GM19035 (cell line): ENCODE results near the gene CD48.

Experiments
- ATAC-seq: cut with Tn5 transposase; IDR thresholded peaks from one replicate; pipeline ENCODE4 v1.9.1; 2021; ENCODE audit not compliant: unreplicated experiment

The CD48 gene

DNA sequence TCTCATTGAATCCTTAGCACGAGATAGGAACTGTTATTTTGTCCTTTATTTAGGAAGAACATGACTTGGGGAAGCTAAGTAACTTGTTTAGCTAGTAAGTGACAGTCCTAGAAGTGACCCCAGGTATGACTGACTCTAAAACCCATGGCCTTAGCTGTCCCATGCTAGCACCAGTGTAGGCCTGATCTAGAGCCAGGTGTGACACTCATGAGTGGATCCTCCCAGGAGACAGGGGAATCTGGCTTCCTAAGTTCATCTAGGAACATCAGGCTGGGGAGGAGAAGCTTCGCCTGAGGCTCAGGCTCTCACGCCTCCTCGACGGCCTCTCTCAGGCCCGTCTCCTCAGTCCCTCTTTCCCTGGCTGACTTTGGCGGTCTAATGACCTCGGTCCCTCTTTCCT, 31.2 kb downstream of the CD48 start:
- ATAC-seq: no peak

DNA sequence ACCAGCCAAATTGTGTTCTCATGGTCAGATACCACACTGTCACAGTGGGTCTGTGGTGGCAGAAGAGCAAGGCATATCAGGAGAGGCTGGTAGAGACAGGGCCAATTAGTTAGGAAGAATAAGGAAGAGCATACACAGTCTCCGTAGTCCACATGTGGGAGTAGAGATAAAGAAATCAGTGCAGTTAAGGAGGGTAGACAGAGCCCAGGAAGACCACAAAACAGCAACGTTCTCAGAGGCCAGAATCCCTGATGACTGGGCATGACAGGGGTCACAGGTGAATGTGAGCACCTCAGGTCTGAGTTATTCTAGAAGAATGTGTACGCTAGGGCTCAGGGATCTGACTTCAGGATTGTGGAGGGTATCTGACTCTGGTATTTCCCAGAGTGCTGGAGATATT, 31.7 kb downstream of the CD48 start:
- no peak for ATAC-seq

DNA sequence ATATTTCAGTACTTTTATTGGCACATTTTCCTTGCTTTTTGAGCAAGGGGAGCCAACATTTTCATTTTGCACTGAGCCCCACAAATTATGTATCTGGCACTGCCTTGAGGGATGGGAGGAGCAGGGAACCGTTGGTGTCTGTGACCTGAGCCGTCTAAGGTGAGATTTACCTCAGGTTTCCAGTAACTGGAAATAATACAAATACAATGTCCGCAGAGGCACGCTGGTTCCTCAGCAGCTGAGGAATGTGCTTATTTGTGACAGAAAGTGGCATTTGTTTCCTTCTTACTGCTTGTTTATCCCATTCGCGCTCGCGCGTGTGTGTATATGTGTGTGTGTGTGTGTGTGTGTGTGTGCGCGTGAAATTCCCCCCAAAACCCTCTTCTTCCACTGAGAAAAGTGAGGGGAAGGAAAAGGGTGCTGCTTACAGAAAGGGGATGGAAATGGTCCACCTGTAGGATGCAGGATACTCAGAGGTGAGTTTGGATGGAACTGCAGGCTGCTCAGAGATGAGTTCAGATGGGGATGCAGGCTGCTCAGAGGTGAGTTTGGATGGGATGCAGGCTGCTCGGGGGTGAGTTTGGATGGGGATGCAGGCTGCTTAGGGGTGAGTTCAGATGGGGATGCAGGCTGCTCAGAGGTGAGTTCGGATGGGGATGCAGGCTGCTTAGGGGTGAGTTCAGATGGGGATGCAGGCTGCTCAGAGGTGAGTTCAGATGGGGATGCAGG, 34.6 kb downstream of the CD48 start:
- no peak for ATAC-seq

DNA sequence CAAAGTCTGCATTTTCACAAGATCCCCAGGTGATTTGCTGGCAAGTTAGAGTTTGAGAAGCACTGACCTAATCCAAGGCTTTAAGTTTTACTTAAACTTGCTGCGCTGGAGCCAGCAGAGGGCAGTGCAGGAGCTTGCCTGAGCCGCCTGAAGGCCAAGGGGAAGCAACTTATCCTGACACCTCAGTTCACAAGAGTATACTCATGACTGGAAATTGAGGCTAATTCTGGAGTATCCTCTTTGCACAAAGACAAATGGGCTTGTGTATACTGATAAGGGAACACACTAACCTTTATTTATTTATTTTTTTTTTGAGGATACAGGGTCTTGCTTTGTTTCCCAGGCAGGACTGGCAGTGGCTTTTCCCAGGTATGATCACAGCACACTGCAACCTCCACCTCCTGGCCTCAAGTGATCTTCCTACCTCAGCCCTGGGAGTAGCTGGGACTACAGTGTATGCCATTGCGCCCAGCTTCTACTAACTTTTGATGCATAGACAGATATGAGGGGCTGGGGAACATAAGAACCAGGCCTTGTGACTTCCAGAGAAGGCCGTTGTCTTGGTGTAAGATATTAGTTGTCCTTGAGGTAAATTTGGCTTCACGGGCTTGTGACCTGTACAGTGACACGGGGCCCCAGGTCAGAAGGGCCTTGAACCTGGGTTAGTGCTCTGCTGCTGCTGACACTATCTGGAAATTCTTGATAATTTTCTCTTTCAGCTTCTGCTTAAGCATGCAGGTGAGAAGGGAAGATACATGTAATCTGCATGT, 35.8 kb downstream of the CD48 start:
- ATAC-seq: peak; percentile 49

DNA sequence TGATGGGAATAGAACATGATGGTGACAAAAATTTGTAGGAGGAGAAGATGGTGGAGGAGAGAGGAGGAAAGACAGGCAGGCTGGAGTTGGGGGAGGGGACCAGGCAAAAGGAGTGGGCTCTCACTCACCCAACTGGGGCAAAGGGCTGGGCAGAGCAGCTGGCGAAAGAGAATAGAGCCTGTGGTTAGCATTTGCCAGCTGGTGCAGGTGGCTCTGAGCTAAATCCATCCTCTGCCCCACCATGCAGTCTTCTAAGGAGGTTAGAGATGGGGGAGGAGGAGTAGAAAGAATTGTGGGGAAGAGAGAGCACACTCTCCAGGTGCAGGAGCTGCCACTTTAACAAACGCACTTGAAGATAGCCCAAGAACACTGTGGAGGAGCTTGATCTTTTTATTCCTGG, 37.2 kb downstream of the CD48 start:
- no peak for ATAC-seq

DNA sequence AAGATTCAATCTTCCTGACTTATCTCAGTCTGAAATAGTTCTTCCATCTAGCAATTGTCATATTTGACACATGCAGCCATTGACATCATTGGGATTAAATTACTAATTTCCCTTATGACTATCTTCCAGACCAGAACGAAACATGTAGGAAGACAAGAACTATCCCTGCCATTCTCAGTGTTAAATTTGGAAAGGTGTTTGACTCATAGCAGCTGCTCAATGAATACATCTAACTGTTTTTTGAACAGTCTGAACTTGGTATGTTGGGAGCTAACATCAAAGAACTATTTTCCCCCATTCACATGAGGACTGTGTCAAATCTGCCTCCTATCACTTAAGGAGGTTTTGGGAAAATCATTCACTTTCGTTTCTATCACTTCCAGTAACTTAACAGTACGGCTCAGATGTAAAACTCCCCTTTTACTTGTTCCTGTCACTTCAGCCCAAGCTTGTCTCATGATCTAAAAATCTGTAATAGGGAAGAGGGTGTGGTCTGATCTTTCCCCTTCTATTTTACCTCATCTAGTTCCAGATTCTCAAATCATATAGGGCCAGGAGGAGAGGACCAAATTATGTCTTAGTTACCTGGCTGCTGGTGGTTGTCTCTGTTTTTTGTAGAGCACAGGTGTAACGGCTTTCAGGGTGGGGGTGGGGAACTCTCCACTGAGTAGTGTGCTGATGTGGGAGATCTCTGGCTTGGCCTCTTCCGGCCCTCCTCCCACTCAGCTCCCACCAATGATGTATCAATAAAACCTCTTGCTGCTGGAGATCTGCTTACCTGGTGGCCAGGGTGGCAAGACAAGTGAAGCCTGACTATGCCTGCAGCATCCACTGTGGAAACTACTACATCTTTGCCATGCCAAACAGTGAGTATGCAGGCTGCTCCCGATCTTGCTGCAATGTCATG, 38.6 kb downstream of the CD48 start:
- ATAC-seq: no peak

DNA sequence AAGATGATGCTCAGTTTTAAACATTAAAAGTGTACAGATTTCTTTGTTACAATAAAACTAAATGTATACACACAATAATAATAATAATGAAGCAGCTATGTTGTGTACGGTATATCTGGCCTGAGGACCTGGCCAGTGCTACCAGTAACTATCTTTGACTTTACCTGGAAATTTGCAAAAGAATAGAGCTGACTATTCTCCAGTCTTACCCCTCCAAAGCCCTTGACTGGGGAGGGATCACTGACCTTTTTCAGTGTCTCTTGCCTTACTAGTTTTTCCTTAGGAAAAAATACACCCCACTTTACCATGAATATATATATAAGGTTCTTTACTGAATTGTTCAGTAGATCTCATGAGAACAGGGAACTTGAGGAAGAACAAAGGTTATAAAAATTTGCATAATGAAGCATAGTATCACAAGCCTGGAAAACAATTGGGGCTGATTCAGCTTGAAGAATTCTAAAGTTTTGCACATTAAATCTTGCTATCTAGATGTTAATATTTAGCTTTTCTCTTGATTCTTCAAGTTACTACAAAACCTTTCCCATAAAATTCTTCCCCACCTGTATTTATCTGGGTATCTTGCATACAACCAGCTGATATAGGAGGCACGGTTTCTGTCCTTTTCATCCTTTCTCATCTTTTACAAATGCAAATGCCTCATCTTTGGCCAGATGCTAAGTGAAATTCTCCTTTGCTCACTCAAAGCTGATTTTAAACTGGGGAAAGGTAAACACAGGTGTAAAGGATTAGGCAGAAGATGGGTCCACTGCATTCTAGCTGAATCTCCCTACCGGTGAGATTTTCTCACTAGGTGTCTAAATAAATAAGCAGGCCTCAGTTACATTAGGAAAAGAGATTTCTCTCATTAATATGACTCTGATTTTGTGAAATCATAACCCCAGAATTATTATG, 39.8 kb downstream of the CD48 start:
- ATAC-seq: no peak

DNA sequence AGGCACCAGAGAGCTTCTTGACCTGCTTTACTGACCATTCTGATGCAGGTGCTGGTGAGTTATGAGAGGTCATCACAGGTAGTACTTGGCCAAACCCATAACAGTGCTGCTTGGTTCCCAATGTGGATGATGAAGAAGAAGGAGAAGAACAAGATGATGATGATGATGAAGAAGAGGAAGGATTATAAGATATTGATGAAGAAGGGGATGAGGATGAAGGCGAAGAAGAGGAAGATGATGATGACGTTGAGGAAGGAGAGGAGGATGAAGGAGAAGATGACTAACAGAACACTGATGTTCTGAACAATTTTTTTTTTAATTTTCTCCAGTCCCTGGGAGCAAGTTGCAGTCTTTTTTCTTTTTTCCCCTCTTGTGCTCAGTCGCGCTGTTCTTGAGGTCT, 40.9 kb downstream of the CD48 start:
- ATAC-seq: no peak

DNA sequence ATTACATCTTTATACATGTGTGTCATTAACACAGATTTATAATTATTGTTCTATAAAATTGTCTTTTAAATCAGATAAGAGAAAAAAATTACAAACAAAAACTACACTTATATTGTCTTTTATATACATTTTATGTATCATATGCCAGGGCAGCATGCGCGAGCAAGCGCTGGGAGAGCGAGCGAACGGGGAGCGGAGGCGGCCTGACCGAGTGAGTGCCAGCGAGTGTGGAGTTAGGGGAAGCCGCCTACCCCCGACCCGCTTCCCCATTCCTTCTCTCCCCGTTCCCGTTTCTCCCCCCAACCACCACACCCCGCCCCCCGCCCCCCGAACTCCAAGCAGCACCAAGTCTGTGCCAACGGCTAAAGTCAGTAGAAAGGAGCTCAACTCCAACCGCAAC, 41.8 kb downstream of the CD48 start:
- no peak for ATAC-seq

DNA sequence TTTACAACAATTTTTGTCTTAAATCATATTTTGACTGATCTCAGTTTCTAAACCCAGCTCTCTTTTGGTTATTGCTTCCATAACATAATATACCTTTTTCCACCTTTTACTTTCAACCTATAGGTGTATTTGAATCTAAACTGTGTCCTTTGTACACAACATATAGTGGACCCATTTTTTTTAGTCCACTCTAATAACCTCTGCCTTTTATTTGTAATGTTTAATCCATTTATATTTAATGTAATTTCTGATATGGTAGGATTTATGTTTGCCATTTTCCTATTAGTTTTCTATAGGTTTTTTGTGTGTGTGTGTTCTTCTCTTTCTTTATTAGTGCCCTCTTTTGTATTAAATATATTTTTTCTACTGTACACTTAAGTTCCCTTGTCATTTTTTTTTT, 42.3 kb downstream of the CD48 start:
- no peak for ATAC-seq

DNA sequence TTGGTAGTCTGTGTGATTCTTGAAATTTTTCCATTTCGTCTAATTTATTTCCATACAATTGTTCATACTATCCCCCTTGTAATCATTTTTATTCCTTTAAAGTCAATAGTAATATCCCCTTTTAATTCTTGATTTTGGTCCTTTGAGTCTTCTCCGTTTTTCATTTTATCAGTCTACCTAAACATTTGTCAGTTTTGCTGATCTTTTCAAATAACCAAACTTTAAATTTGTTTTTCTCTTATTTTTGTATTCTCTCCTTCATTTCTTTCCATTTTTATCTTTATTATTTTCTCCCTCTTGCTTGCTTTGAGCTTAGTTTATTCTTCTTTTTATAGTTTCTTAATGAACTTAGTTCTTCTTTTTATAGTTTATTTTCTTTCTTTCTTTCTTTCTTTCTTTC, 43.7 kb downstream of the CD48 start:
- ATAC-seq: no peak

DNA sequence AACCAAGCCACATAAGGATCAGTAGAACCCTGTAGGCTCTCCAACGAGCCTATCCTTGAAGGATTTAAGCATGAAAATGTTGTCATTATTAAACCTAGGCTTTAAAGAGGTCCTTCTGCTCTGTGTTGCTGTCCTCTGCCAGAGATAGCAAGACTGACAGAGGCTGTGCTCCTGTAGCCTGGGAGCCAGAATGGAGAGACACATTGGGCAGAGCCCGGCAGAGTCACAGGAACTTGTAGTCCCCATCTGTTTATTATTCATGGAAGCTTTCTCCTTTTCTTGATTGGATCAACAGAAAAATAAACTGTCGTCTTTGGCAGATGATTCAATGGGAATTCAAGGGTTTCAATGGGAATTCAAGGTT, 45.6 kb downstream of the CD48 start:
- no peak for ATAC-seq

DNA sequence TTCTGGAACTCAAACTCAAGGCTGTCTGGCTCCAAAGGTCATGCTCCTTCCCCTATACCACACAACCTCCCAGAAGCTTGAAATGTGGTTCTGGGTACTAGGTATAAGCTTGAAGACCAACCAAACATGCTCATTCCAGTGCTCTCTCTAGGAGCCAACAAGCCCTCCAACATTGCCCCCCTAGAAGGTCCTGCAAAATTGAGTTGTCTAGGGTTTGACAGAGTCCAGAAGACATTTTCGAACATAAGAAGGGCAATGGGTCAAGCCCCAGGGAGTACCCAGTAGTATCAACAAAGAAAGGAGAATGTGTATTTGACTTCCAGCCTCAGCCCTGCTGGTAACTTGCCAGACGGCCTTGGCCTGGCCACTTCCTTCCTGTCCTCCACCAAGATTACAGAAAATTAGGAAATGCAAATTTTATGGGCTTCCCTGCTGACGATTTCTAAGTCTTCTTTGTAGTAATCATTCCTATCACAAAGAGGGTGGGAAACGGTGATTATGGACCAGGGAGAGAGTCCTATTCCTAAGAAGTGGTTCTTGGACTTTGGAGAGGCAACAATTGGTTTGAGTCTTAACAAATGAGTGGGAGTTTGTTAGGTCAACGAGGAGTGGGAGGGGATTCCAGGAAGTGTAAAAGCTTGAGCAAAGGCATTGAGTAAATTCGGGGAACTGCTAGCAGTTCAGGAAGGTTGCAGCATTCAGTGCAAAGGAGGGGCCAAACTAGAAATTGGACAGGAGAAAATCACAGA, 46.1 kb downstream of the CD48 start:
- ATAC-seq: no peak

DNA sequence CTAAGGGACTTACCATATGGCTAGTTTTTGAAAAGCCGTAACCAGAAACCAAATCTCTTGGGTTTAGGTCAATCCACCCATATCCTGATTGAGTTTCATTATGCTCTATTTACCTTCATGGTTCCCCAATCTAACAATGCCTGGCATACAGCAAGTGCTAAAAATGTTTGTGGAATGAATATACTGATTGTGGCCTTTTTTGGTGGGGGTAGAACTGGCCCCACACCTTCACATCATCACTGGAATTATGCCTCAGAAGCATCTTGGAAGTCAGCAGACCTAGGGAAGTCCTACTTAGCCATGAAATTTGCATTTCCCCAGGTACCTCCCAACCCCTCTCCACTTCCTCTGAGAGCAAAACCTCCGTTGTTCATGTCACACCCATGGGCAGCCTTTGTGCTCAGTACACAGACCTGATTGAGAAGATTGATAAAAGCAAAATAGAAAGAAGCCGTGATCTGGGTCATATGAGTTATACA, 47.0 kb downstream of the CD48 start:
- ATAC-seq: peak; percentile 59

DNA sequence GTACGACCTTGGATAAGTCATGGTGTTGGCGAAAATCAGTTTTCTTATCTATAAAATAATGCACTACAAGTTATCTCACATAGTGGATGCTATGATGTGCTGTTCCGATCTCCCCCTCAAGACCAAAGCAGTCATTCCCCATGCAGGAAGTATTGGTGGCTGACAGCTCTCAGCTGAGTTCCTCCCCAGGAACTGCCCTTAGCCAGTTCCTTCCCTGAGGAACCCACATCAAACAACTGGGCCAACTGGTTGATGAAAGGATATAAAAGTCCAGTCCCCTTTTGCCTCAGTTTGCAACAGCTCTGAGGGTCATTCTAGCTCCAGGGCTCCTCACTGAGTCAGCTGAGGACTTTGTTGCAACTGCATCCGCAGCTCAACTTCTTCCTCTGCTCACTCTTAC, 48.7 kb downstream of the CD48 start:
- no peak for ATAC-seq

DNA sequence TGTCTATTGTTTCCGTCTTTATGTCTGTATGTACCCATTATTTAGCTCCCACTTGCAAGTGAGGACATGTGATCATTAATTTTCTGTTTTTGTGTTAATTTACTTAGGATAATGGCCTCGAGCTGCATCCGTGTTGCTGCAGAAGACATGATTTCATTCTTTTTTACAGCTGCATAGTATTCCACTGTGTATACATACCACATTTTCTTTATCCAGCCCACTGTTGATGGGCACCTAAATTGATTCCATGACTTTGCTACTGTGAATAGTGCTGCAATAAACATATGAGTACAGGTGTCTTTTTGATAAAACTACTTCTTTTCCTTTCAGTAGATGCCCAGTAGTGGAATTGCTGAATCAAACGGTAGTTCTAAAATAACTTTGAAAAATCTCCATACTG, 52.1 kb downstream of the CD48 start:
- ATAC-seq: no peak

DNA sequence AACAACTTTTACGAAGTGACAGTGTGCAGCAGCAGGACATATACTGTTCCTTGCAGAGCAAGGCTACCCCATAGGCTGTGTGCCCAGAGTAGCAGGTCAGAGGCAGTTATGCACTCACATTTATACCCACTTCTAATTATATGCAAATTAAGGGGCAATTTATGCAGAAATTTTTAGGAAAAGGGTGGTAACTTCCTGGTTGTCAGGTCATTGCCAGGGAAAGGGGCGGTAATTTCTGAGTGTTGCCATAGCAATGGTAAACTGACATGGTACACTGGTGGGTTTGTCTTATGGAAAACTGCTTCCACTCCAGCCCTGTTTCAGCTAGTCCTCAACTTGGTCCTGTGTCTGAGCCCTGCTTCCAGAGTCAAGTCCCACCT, 52.8 kb downstream of the CD48 start:
- no peak for ATAC-seq

DNA sequence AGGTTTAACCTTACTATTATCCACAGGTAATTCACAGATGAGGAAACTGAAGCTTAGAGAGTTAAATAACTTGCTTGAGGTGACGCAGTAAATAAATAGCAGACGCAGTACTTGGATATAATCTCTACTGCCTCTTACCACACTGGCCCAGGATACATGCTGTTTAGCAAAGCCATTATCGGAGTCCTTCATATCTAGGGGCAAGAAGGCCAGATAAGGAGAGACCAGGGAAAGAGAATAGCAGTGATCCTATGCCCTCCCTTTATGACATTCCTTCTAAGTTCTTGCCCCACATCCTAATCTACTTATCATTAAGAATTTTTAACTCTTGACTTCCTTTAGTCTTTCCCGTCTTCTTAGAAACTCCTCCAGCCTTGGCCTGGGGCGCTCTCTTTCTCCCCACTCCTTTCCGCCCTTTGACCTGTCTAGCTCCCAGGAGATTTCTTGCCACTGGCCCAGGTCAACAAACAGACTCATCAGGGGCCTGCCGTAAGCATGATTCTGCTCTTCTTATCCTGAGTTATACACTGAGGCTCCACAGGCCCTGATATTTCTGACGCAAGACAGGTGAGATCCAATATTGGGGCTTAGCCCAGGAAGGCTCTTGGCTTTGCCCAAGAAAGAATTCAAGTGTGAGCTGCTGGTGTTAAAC, 53.3 kb downstream of the CD48 start:
- ATAC-seq: no peak

DNA sequence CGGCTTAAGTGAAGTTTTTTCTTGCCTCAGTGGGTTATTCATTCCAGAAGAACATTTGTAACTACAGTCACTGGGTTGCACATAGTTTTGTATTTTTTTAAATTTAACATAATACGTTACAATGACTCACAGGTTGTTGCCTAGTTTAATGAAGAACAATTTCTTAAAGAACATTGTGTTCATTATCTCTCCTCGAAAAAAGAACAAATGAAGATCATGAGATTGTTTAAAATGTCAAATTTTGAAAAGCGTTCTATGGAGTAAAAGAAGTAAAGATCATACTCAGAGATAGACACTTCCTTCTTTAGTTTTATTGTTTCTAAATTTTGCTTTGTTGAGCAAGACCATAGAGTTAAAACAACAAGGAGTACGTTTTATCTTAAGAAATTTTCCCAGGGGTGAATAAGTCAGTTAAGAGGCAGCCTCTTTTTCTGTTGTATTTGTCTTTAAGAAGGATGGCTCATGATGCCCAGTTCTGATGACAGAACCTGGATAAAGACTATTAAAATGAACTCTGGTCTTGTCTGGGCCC, 54.3 kb downstream of the CD48 start:
- ATAC-seq: no peak
